GM10248 (cell line): Measurements from ENCODE around the gene EVI5L.
"Not testable (repeated sequence)": the region's sequence is repeated elsewhere in the genome, so short reads cannot be mapped to it uniquely, and the experiment has no call there.

Experiments used
- CTCF ChIA-PET: fragments of 300-600 bp; sonication (Branson Sonifier 250); formaldehyde crosslinking; extraction: SDS; loops from one replicate; lab custom pipeline; 2021; ENCODE audit warnings: antibody characterized with exemption; lab: Yijun Ruan, JAX
- POLR2A ChIA-PET: fragments of 350-650 bp; sonication (Branson Sonifier 250); formaldehyde crosslinking; extraction: SDS; loops from one replicate; lab custom pipeline; 2020; ENCODE audit warnings: antibody characterized with exemption; lab: Yijun Ruan, JAX
- DNase-seq: peaks from one replicate; pipeline ENCODE4 v3.0.0; 2012; ENCODE audit errors: extremely low spot score
- CTCF ChIP-seq: IDR thresholded peaks from 2 replicates; pipeline ENCODE4 v1.5.1; 2012; ENCODE audit warnings: mild to moderate bottlenecking, low read depth; ENCODE audit errors: extremely low read depth, missing control alignments, control extremely low read depth

EVI5L gene

GRCh38 chr19:7811989-7812388, 18.0 kb upstream of the EVI5L start:
- DNase-seq, result no peak
- TF ChIP-seq CTCF, result no peak
- ChIA-PET CTCF (interaction anchor here (0.9 to 1.8 kb wide), 5 partner anchors 10 to 244 kb away, joined by 3 to 7 read pairs (median 3); partner anchors contain the start of gene TRAPPC5), POLR2A (no interaction called here)

GRCh38 chr19:7815325-7815724, 14.7 kb upstream of the EVI5L start:
- ChIA-PET CTCF (interaction anchor here (0.7 to 5.0 kb wide), 3 partner anchors 15 to 249 kb away, joined by 3 to 31 read pairs (median 5); no protein-coding TSS in a partner anchor), POLR2A (interaction anchor here (1.0 kb wide), 1 partner anchor 8 kb away, joined by 3 read pairs; no protein-coding TSS in a partner anchor)
- DNase-seq, result no peak
- TF ChIP-seq CTCF, result no peak

- ChIA-PET CTCF (interaction anchor here (0.7 to 5.0 kb wide), 3 partner anchors 15 to 249 kb away, joined by 3 to 31 read pairs (median 5); no protein-coding TSS in a partner anchor), POLR2A (interaction anchor here (1.0 kb wide), 1 partner anchor 9 kb away, joined by 3 read pairs; no protein-coding TSS in a partner anchor)
- DNase-seq, result not testable (repeated sequence)
Observed at GRCh38 chr19:7816040-7816439, 14.0 kb upstream of the EVI5L start.

GRCh38 chr19:7817801-7818200, 12.2 kb upstream of the EVI5L start:
- DNase-seq, result no peak
- ChIA-PET POLR2A (no interaction called here), CTCF (interaction anchor here (0.8 to 5.0 kb wide), 6 partner anchors 10 to 249 kb away, joined by 3 to 31 read pairs (median 9); partner anchors contain the start of gene TRAPPC5)
- TF ChIP-seq CTCF, result no peak

- DNase-seq, result no peak
- no peak for TF ChIP-seq CTCF
- POLR2A ChIA-PET, result interaction anchor here (1.0 kb wide), 1 partner anchor 122 kb away, joined by 3 read pairs; no protein-coding TSS in a partner anchor
- CTCF ChIA-PET, result interaction anchor here (1.0 to 5.0 kb wide), 10 partner anchors 9 to 250 kb away, joined by 3 to 31 read pairs (median 9); partner anchors contain the start of genes EVI5L, TIMM44 and TRAPPC5
Observed at GRCh38 chr19:7818806-7819205, 11.2 kb upstream of the EVI5L start.

- POLR2A ChIA-PET, result interaction anchor here (1.0 kb wide), 1 partner anchor 123 kb away, joined by 3 read pairs; no protein-coding TSS in a partner anchor
- no peak for TF ChIP-seq CTCF
- CTCF ChIA-PET, result interaction anchor here (1.0 to 5.0 kb wide), 12 partner anchors 9 to 251 kb away, joined by 3 to 31 read pairs (median 6); partner anchors contain the start of genes EVI5L, FCER2, TIMM44 and TRAPPC5
- no peak for DNase-seq
Observed at GRCh38 chr19:7819337-7819736, 10.7 kb upstream of the EVI5L start.

GRCh38 chr19:7820588-7820987, 9.4 kb upstream of the EVI5L start:
- no peak for TF ChIP-seq CTCF
- DNase-seq, result no peak
- ChIA-PET POLR2A (no interaction called here), CTCF (interaction anchor here (0.9 to 3.7 kb wide), 9 partner anchors 11 to 252 kb away, joined by 3 to 13 read pairs (median 4); partner anchors contain the start of genes EVI5L, FCER2, TIMM44 and TRAPPC5)
